Endothelial cell of umbilical vein (primary cell): ENCODE results near the gene KRT17. TPM values are rescaled to one million over a fixed set of nuclear protein-coding genes. Genes with fewer than 3 reads are reported as not detected.

Source experiments
- BruUV-seq: library from RNA; stranded (reverse); fragments of 400-500 nt; replicated peaks from 2 replicates; lab custom pipeline; 2021; lab: Mats Ljungman, UMichigan
- CTCF ChIA-PET: fragments of 300-600, 350-600 bp; sonication (Branson Sonifier 250); formaldehyde crosslinking; loops from one replicate; lab custom pipeline; 2021; ENCODE audit warnings: antibody characterized with exemption, inconsistent platforms; lab: Charles Lee
- POLR2A ChIA-PET: fragments of 300-600, 350-600 bp; sonication (Branson Sonifier 250); formaldehyde crosslinking; loops from one replicate; lab custom pipeline; 2021; ENCODE audit warnings: antibody characterized with exemption, inconsistent platforms; lab: Charles Lee
- DNase-seq: peaks from one replicate; pipeline ENCODE4 v3.0.0-alpha.2; 2011; ENCODE audit warnings: low read depth, low spot score
- FAIRE-seq: peaks from 2 replicates; lab custom pipeline; 2011; peaks lifted over from hg19 to GRCh38; lab: Jason Lieb, UNC
- H2AFZ ChIP-seq: 2 replicates; pipeline ENCODE4 v1.6.0; 2012; ENCODE audit warnings: low read depth, low read length, control low read depth, inconsistent platforms
- H3K27ac ChIP-seq: 2 replicates; pipeline ENCODE4 v1.5.1; 2011; ENCODE audit warnings: low read depth, mild to moderate bottlenecking, control low read depth, low read length, moderate library complexity; ENCODE audit not compliant: insufficient read depth
- H3K27me3 ChIP-seq, 2 experiments: 2 replicates each; pipeline versions ENCODE4 v1.6.0 to v1.6.1; 2011; ENCODE audit warnings: low read length in 2 of 2, mixed read lengths in 1 of 2; ENCODE audit not compliant: control insufficient read depth in 2 of 2, insufficient read depth in 2 of 2
- H3K36me3 ChIP-seq, 2 experiments: 2 replicates in 1 of 2; 3 replicates in 1 of 2; pipeline ENCODE4 v1.5.1; 2011; ENCODE audit warnings: low read length in 2 of 2, mild to moderate bottlenecking in 1 of 2, moderate library complexity in 1 of 2; ENCODE audit not compliant: control insufficient read depth in 2 of 2, insufficient read depth in 2 of 2; ENCODE audit errors: extremely low read depth in 1 of 2
- H3K4me1 ChIP-seq: 3 replicates; pipeline ENCODE4 v1.5.1; 2011; ENCODE audit warnings: mild to moderate bottlenecking, low read length; ENCODE audit not compliant: control insufficient read depth, insufficient read depth; ENCODE audit errors: extremely low read depth
- H3K4me2 ChIP-seq: 2 replicates; pipeline ENCODE4 v1.6.1; 2011; ENCODE audit warnings: low read length, control low read depth, mixed read lengths; ENCODE audit not compliant: insufficient read depth
- H3K4me3 ChIP-seq, 3 experiments: fragments of 200-600 bp in 1 of 3; sonication (generic), shearing (Covaris generic) in 1 of 3; replicated peaks in 1 of 3; 2 replicates each; pipeline ENCODE4 v1.5.1; 2011 to 2016; ENCODE audit warnings: control low read depth in 3 of 3, low read length in 3 of 3, mild to moderate bottlenecking in 2 of 3, inconsistent platforms in 1 of 3, low read depth in 1 of 3, moderate library complexity in 1 of 3; ENCODE audit not compliant: insufficient read depth in 1 of 3
- H3K79me2 ChIP-seq: 2 replicates; pipeline ENCODE4 v1.6.0; 2012; ENCODE audit warnings: low read length, inconsistent platforms; ENCODE audit not compliant: control insufficient read depth, insufficient read depth
- H3K9ac ChIP-seq: replicated peaks from 2 replicates; pipeline ENCODE3; 2011; ENCODE audit warnings: low read length, control low read depth; ENCODE audit not compliant: insufficient read depth; ENCODE audit errors: extremely low read depth
- H3K9me1 ChIP-seq: replicated peaks from 3 replicates; pipeline ENCODE4 v1.6.0; 2011; ENCODE audit warnings: mild to moderate bottlenecking, low read length; ENCODE audit not compliant: control insufficient read depth, insufficient read depth; ENCODE audit errors: extremely low read depth
- H3K9me3 ChIP-seq: replicated peaks from 2 replicates; pipeline ENCODE4 v1.5.1; 2012; ENCODE audit warnings: low read length, inconsistent platforms; ENCODE audit not compliant: control insufficient read depth, insufficient read depth
- H4K20me1 ChIP-seq: replicated peaks from 2 replicates; pipeline ENCODE3; 2011; ENCODE audit warnings: mild to moderate bottlenecking, low read length; ENCODE audit not compliant: control insufficient read depth, insufficient read depth; ENCODE audit errors: extremely low read depth
- EZH2 ChIP-seq: IDR thresholded peaks from 2 replicates; pipeline ENCODE4 v1.6.1; 2012; ENCODE audit warnings: borderline replicate concordance, low read depth, mild to moderate bottlenecking, moderate library complexity, low read length, inconsistent platforms; ENCODE audit not compliant: severe bottlenecking
- FOS ChIP-seq: IDR thresholded peaks from 2 replicates; pipeline ENCODE4 v1.6.1; 2011; ENCODE audit warnings: mild to moderate bottlenecking, low read length, moderate library complexity, borderline replicate concordance; ENCODE audit not compliant: insufficient read depth
- GATA2 ChIP-seq: IDR thresholded peaks from 2 replicates; pipeline ENCODE4 v1.7.0; 2011; ENCODE audit warnings: low read depth, mild to moderate bottlenecking, moderate library complexity, mixed read lengths, low read length; ENCODE audit not compliant: insufficient read length, insufficient read depth
- JUN ChIP-seq: IDR thresholded peaks from 2 replicates; pipeline ENCODE4 v1.6.1; 2011; ENCODE audit warnings: borderline replicate concordance, low read depth; ENCODE audit not compliant: insufficient read length, insufficient read depth
- MYC ChIP-seq: IDR thresholded peaks from one replicate; pipeline ENCODE4 v1.6.1; 2011; ENCODE audit warnings: mild to moderate bottlenecking, low read depth, low read length
- POLR2A ChIP-seq: IDR thresholded peaks from 2 replicates; pipeline ENCODE4 v1.6.1; 2012; ENCODE audit warnings: low read depth, mild to moderate bottlenecking, control low read depth, low read length
- POLR2AphosphoS5 ChIP-seq: IDR thresholded peaks from 2 replicates; pipeline ENCODE4 v1.6.1; 2012; ENCODE audit warnings: low read depth, mild to moderate bottlenecking, control low read depth, low read length, moderate library complexity; ENCODE audit not compliant: insufficient read depth
- dilution Hi-C: fragments of 300-500 bp; cut with MboI; formaldehyde crosslinking; loops from one replicate; pipeline ENCODE4 v1.15.0; 2019; ENCODE audit warnings: low sequenced_read_pairs; ENCODE audit not compliant: extremely low pct_ligation_motif_present
- intact Hi-C: fragments of 100-400 bp; cut with micrococcal nuclease; formaldehyde crosslinking; loops from one replicate; pipeline ENCODE4 v1.10.0; 2022
- polyA plus RNA-seq, 4 experiments: library from polyadenylated mRNA; depleted of rRNA in 3 of 4; stranded (reverse) in 3 of 4; unstranded in 1 of 4; fragments of >200 nt; gene quantifications; 2 replicates each; pipeline versions ENCODE4 v1.2.1 to v1.2.3, GENCODE V29; 2011 to 2012; ENCODE audit warnings: missing spikeins in 1 of 4
- total RNA-seq: library from RNA; stranded (reverse); gene quantifications from 2 replicates; pipeline ENCODE4 v1.2.3, GENCODE V29; 2021
- TF ChIP-seq, protein P1 (sequence below), 2 donors: IDR thresholded peaks; 1 replicate in 1 of 2; 2 replicates in 1 of 2; pipeline ENCODE4 v1.5.1; 2011; ENCODE audit warnings: low read length in 2 of 2, mild to moderate bottlenecking in 2 of 2, moderate library complexity in 2 of 2, control low read depth in 1 of 2, inconsistent platforms in 1 of 2, low read depth in 1 of 2; ENCODE audit not compliant: insufficient read depth in 1 of 2; ENCODE audit errors: extremely low read depth in 1 of 2
- TF ChIP-seq, protein P2 (sequence below): IDR thresholded peaks from 2 replicates; pipeline ENCODE4 v1.6.1; 2011; ENCODE audit not compliant: insufficient read depth, insufficient read length

The KRT17 gene
- total and polyA plus RNA-seq, 2 donors (not counting 3 experiments of a cell fraction or from before 2014, with no cell fraction given): 0.83 to 1.6 TPM

DNA sequence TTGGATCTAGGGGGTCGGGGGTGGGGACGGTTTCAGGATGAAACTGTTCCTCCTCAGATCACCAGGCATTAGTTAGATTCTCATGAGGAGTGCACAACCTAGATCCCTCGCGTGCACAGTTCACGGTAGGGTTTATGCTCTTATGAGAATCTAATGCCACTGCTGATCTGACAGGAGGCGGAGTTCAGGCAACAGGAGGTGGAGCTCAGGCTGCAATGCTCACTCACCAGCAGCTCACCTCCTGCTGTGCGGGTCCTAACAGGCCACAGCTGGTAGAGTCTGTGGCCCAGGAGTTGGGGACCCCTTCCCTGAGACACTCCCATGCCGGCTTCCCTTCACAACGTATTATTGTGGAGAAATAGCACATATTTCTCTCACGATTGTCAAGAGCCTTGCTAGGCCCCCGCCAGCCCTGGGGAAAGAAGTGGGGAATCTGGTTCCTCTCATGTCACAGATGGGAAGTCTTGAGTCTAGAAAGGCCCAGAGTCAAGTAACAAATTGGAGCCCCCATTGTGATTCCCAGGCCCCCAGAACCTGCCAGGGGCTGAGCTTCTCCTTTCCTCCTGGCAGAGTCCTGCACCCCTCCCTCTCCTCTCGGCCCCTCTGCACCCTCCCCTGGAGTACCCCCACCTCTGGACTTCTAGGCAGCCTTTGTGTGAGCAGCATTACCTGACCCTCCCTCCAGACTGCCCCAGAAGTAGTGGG lies 31.6 kb downstream of the KRT17 start:
- DNase-seq (no peak), FAIRE-seq (no peak)
- Histone ChIP-seq H3K79me2 (no peaks in the 10 kb centered on the region), H4K20me1 (no peaks in the 10 kb centered on the region), H3K9ac (no peak overlapping the region), H3K4me2 (no peak overlapping the region), H3K36me3 (no peaks in the 10 kb centered on the region), H3K4me1 (no peaks in the 10 kb centered on the region), H3K27me3 (peaks cover 0 to 2% of the 10 kb centered on the region in 2 experiments), H3K9me1 (no peaks in the 10 kb centered on the region), H3K27ac (no peak overlapping the region), H3K4me3 (no peak overlapping the region), H2AFZ (no peak overlapping the region), H3K9me3 (no peaks in the 10 kb centered on the region)
- CTCF ChIA-PET: interaction anchor here (1.6 to 2.5 kb wide), 2 partner anchors 9 to 13 kb away, joined by 5 to 7 read pairs; no protein-coding TSS in a partner anchor
- intact Hi-C loops: no loop called here
- BruUV-seq: no TSS peak
- dilution Hi-C loops: no loop called here
- TF ChIP-seq JUN (no peak), POLR2A (no peak), FOS (no peak), GATA2 (no peak), POLR2AphosphoS5 (no peak), MYC (no peak), EZH2 (no peak)
- TF ChIP-seq, protein P1, sequence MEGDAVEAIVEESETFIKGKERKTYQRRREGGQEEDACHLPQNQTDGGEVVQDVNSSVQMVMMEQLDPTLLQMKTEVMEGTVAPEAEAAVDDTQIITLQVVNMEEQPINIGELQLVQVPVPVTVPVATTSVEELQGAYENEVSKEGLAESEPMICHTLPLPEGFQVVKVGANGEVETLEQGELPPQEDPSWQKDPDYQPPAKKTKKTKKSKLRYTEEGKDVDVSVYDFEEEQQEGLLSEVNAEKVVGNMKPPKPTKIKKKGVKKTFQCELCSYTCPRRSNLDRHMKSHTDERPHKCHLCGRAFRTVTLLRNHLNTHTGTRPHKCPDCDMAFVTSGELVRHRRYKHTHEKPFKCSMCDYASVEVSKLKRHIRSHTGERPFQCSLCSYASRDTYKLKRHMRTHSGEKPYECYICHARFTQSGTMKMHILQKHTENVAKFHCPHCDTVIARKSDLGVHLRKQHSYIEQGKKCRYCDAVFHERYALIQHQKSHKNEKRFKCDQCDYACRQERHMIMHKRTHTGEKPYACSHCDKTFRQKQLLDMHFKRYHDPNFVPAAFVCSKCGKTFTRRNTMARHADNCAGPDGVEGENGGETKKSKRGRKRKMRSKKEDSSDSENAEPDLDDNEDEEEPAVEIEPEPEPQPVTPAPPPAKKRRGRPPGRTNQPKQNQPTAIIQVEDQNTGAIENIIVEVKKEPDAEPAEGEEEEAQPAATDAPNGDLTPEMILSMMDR (IDR thresholded peaks at IDR 0.05; ENCODE audit: extremely low read depth in 1 of 2, insufficient read depth in 1 of 2, low read depth in 1 of 2, low read length in 2 of 2): no peak
- TF ChIP-seq, protein P2, sequence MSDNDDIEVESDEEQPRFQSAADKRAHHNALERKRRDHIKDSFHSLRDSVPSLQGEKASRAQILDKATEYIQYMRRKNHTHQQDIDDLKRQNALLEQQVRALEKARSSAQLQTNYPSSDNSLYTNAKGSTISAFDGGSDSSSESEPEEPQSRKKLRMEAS: no peak
- POLR2A ChIA-PET: no interaction called here
